ENCODE measurements around the gene CFAP46. TPM values are rescaled to one million over a fixed set of nuclear protein-coding genes. Genes with fewer than 3 reads are reported as not detected.
"Not testable (repeated sequence)": the region's sequence is repeated elsewhere in the genome, so short reads cannot be mapped to it uniquely, and the experiment has no call there.

Gene CFAP46
- total RNA-seq, 1 donor from 2014 or later = not detected

DNA sequence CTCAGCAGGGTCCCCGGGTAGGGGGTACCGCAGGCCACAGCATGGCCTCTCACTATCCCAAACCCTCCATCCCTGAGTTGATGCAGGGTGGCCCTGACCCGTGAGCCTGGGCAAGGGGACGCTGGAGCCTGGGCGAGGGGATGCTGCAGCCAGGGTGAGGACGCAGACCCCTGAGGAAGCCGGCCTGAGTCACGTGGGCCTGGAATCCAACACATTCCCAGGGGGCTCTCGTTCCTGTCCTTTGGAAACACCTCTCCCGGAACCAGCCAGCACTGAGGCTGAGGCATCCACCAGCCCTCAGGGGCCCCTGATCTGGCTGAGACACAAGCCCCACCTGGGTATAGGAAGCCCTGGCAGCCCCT is 95.0 kb downstream of the CFAP46 start:
- intact Hi-C loops (cut with micrococcal nuclease) = no loop called here

- intact Hi-C loops (cut with micrococcal nuclease) = no loop called here
Measured at GRCh38 chr10:132846631-132847415, 95.5 kb downstream of the CFAP46 start.

DNA sequence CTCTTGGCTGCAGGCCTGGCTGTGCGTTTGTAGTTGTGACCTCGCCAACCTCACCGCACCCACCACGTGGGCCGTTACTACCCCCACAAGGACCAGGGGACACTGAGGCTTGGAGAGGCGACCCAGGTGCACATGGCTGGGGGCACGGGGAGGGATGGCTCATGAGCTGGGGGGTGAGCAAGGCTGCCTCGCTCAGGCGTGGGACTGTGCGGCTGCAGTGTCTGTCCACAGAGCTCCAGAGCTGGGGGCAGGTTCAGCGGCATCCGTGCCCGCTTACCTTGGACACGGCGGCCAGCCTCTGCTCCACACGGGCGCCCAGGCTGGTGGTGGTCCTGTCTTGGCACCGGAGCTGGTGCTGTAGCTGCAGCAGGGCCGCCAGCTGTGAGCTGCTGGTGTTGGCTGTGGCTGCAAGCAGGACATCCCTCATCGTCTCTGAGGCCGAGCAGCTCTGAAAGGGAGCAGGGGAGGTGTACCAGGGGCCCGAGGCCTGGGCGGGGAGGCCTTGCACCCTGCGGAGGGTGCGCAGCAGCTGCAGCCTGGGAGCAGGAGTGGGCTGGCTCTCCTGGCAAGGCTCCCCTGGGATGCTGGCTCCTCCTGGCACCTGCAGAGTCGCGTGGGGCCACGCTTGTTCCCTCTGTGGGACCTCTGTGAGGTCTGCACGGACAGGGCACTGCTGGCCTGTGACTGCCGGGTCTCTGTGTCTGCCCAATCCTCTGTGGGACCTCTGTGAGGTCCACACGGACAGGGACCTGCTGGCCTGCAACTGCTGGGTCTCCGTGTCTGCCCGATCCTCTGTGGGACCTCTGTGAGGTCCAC is 96.4 kb downstream of the CFAP46 start:
- intact Hi-C loops (cut with micrococcal nuclease) = no loop called here

GRCh38 chr10:132845041-132845551 is 97.3 kb downstream of the CFAP46 start:
- intact Hi-C loops (cut with micrococcal nuclease) = no loop called here

DNA sequence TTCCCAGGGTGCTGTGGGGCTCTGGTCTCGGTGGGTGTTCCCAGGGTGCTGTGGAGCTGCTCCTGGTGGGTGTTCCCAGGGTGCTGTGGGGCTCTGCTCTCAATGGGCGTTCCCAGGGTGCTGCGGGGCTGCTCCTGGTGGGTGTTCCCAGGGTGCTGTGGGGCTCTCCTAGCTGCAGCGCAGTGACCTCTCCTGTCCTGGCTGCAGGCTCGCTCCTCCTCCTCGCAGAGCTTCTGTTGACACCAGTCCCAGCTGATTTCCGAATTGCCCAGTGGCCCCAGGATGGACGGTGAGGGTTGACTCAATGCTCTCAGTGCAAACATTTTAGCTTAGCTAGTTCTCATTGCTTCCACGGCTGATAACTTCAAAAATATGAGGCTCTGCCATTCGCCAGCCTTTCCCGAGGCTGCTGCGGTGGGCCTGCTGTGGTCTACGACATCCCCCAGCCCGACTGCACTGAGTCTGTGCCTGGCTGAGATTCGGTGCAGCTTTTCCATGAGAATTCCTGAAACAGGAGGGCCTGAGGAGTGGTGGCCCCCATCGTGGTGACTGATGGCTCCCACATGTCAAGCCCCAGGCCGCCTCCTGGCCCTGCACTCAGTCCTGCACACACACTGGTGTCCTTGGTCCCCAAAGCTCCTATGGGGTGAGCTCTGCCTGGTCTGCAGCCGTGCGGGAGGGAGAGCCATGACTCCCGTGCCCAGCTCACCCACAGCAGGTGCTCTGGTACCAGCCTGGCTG is 98.1 kb downstream of the CFAP46 start:
- intact Hi-C loops (cut with micrococcal nuclease) = no loop called here

DNA sequence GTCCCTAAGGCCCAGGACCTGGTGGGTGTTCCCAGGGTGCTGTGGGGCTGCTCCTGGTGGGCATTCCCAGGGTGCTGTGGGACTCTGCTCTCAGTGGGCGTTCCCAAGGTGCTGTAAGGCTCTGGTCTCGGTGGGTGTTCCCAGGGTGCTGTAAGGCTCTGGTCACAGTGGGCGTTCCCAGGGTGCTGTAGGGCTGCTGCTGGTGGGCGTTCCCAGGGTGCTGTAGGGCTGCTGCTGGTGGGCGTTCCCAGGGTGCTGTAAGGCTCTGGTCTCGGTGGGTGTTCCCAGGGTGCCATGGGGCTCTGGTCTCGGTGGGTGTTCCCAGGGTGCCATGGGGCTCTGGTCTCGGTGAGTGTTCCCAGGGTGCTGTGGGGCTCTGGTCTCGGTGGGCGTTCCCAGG is 99.1 kb downstream of the CFAP46 start:
- intact Hi-C loops (cut with micrococcal nuclease) = not testable (repeated sequence)

DNA sequence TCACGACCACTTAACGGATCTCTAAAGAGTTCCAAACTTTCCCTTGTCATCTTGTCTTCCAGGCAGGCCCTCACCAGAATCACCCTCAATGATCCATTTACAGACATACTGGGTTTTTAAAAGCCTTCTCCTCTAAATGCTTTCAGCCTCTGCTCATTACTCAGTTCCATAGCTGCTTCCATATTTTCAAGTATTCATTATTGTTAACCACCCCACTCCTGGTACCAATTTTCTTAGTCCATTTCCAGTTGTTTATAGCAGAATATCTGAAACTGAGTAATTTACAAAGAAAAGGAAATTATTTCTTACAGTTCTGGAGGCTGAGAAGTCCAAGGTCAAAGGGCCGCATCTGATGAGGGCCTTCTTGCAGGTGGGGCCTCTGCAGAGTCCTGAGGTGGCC is 100.0 kb downstream of the CFAP46 start:
- intact Hi-C loops (cut with micrococcal nuclease) = no loop called here

GRCh38 chr10:132841615-132841975 is 100.8 kb downstream of the CFAP46 start:
- intact Hi-C loops (cut with micrococcal nuclease) = no loop called here

DNA sequence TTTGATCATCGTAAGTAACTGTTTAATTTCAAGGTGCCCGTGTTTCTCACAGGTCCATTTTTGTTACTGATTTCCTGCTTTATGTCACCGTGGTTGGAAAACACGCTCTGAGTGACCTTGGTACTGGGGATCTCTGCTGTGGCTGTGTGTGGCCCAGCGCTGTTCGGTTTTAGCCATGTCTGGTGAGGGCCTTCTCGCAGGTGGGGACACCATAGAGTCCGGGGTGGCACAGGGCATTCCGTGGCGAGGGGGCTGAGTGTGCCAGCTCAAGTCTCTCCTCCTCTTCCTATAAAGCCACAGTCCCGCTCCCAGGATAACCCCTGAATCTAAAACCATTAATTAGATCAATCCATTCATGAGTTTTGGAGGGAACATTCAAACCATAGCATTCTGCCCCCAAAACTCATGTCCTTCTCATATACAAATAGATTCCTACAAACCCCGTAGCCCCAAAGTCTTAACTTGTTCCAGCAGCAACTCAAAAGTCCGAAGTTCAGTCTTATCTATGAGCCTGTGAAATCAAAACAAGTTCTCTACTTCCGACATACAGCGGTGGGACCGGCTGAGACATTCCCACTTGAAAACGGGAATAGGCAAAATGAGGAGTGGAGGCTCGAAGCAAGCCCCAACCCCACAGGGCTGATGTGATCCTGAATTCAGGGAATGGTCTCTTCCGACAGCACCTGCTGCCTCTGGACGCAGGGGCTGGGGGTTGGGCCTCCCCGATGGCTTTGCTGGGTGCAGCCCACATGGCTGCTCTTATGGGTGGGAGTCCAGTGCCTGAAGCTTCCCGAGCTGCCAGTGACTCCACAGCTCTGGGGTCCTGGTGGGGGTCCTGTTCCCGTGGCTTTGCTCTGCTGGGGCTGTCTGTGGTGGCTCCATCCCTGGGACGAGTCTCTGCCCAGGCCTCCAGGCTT is 101.4 kb downstream of the CFAP46 start:
- intact Hi-C loops (cut with micrococcal nuclease) = no loop called here

DNA sequence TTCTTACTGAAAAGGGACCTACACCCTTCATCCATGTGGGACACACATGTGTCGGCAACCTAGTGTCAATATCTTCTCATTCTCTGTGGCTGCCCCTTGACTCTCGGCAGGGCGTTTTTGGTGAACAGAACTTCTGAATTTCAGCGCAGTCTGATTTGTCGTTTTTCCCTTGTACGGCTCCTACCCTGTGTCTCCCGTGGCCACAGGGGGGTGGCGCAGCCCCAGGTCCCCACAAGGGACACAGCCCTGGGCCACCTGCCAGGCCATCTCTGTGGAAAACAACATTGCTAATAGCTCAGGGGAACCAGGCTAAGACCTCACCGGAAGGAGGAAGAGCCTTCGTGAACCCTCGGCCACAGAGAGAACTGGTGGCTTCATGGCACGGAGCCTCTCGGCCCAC is 103.3 kb downstream of the CFAP46 start:
- intact Hi-C loops (cut with micrococcal nuclease) = no loop called here

DNA sequence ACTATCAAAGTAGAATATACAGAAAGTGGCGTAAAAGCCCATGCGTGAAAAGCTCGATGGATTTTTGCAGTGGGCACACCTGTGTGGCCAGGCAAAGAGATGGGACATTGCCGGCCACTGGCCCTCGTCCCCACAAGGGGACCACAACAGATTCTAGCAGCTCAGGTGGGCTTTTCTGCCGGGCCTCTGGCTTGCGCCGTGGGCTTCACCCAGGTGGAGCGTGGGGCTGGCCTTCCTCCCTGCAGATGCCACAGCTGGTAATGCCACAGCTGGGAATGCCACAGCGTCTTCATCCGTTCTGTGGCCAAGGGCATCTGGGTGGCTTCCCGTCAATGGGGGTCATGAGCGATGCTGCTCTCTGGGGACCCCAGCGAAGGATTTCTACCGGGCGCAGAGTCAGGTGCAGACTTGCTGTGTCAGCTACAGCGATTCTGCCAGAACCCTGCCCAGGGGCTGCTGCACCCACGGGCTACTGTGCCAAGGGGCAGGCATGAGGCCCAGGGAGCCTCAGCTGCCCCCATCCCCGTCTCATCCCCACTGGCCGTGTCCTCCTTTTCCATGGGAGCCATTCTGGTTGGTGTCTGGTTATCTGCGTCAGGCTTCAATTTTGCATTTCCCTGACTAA is 103.9 kb downstream of the CFAP46 start:
- intact Hi-C loops (cut with micrococcal nuclease) = no loop called here

DNA sequence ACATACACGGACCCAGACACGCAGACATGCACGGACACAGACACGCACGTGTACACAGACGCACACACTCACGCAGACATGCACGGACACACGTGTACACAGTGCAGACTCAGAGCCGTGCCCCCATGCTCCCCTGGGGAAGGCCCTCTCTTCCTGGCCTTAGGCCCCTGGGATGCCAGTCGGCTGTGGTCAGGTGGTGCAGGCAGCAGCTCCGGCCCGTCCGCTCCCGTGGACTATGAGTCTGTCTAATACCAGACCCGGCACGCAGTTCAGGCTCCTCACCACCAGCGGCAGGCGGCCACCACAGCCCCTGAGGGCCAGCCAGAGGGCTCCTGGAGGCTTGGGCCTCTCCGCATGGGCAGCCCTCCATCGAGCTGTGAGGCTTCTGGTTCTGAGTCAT is 104.5 kb downstream of the CFAP46 start:
- intact Hi-C loops (cut with micrococcal nuclease) = loop anchor here (1.0 kb wide), 1 partner anchor 184 kb away; no protein-coding TSS in a partner anchor

DNA sequence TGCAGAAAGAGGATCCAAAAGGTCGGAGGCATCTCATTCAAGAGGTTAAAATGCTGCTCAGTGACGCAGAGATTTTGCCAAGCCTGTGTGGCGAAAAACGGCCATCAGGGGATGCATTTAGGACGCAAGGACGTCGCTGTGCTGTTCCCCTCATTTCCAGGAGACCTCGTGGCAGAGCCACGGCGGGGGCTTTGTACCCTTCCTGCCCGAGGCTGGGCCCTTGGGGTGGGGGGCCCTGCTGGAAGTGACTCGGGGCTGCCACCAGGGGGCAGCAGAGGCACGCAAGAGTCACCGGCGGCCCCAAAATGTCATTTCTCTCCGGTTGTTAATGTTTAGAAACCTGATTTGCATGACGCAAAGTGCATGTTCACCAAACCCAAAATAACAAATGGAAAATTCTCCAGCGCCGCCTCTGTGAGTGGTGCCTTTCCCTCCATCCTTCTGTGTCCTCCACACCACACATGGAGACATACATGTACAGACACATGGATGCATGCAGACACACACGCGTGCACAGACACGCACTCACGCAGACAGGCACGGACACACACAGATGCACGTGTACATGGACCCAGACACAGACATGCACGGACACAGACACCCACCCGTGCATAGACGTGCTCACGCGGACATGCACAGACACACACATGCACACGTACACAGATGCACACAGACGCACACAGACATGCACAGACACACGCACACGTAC is 105.4 kb downstream of the CFAP46 start:
- intact Hi-C loops (cut with micrococcal nuclease) = loop anchor here (1.0 kb wide), 1 partner anchor 183 kb away; no protein-coding TSS in a partner anchor

- intact Hi-C loops (cut with micrococcal nuclease) = no loop called here
Measured at GRCh38 chr10:132836248-132836831, 106.0 kb downstream of the CFAP46 start.

- intact Hi-C loops (cut with micrococcal nuclease) = no loop called here
Measured at GRCh38 chr10:132835848-132836233, 106.5 kb downstream of the CFAP46 start.

- intact Hi-C loops (cut with micrococcal nuclease) = no loop called here
Measured at GRCh38 chr10:132834891-132835847, 107.2 kb downstream of the CFAP46 start.

- intact Hi-C loops (cut with micrococcal nuclease) = no loop called here
Measured at GRCh38 chr10:132834311-132834761, 108.0 kb downstream of the CFAP46 start.

Measured in T-helper 1 cell treated with Interleukin-12 subunit alpha and Interleukin-12 subunit beta and Interleukin-4 antibody, amounts not matched to agents 30 ng/mL and 1 ng/mL, for 36 hours (primary cell).